Measurements from ENCODE around the gene ZNF823. TPM values are rescaled to one million over a fixed set of nuclear protein-coding genes. Genes with fewer than 3 reads are reported as not detected.

The ZNF823 gene
- 7.8 and 13.2 TPM in 2 replicates for total RNA-seq

GRCh38 chr19:11738746-11739620, at the start of gene ZNF823:
Gene ZNF823, minus strand, starts transcription at chr19:11738946. Its CDS starts 127 bp downstream, at chr19:11738819.

GRCh38 chr19:11766597-11767591, 28.1 kb upstream of the ZNF823 start, which contains the start of gene ZNF441:
Gene ZNF441, plus strand, starts transcription at chr19:11767000. Its CDS starts 194 bp downstream, at chr19:11767194.

Other genes with a start within 250 kb of the ZNF823 start
- 3.6 and 5.8 TPM in 2 replicates for gene ZNF653, start 233.1 kb downstream of the ZNF823 start, total RNA-seq
- gene ECSIT, start 209.8 kb downstream of the ZNF823 start, total RNA-seq: 25.8 and 32.9 TPM in 2 replicates
- 0.63 and 1.9 TPM in 2 replicates for gene CNN1, start 200.1 kb downstream of the ZNF823 start, total RNA-seq
- gene ELOF1, start 179.7 kb downstream of the ZNF823 start, total RNA-seq: 13.3 and 14.2 TPM in 2 replicates
- gene ACP5, start 161.3 kb downstream of the ZNF823 start, total RNA-seq: 0.19 TPM in 1 of 2 replicates, not detected in the other
- gene ZNF627, start 141.5 kb downstream of the ZNF823 start, total RNA-seq: 13.0 and 22.9 TPM in 2 replicates
- gene ZNF441, start 28.1 kb upstream of the ZNF823 start, total RNA-seq: 6.5 and 9.0 TPM in 2 replicates
- 1.1 and 1.8 TPM in 2 replicates for gene ZNF491, start 59.6 kb upstream of the ZNF823 start, total RNA-seq
- gene ZNF440, start 75.3 kb upstream of the ZNF823 start, total RNA-seq: 5.5 and 11.3 TPM in 2 replicates
- gene ZNF439, start 109.8 kb upstream of the ZNF823 start, total RNA-seq: 1.8 and 2.3 TPM in 2 replicates
- gene ZNF69, start 148.8 kb upstream of the ZNF823 start, total RNA-seq: 4.5 and 13.5 TPM in 2 replicates
- 5.0 and 10.6 TPM in 2 replicates for gene ZNF700, start 186.2 kb upstream of the ZNF823 start, total RNA-seq
- 1.1 and 2.1 TPM in 2 replicates for gene ZNF763, start 226.1 kb upstream of the ZNF823 start, total RNA-seq